GM21515 (cell line): Measurements from ENCODE around the gene VGLL3.
"Not testable (repeated sequence)": the region's sequence is repeated elsewhere in the genome, so short reads cannot be mapped to it uniquely, and the experiment has no call there.

Experiments used
- ATAC-seq: cut with Tn5 transposase; IDR thresholded peaks from one replicate; pipeline ENCODE4 v1.9.1; 2021; ENCODE audit not compliant: unreplicated experiment

VGLL3 gene

DNA sequence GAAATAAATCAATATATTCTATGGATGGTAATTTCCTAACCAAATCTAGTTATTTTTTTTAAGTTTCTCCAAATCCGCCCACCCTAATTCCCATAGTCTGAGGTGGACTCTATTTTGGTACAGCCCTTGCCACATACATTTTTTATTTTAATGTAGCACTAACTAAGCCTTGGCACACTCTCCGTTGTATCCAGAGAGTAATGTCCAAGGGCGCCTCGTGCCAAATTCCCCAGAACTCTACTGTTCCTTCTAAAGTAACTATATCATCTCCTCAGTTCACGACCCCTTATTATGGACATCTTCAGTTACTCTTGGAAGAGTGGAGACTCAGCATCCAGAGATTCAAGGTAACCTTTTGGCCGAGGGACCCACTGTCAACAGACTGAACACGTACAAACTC is 1.3 kb downstream of the VGLL3 start:
- no peak for ATAC-seq

DNA sequence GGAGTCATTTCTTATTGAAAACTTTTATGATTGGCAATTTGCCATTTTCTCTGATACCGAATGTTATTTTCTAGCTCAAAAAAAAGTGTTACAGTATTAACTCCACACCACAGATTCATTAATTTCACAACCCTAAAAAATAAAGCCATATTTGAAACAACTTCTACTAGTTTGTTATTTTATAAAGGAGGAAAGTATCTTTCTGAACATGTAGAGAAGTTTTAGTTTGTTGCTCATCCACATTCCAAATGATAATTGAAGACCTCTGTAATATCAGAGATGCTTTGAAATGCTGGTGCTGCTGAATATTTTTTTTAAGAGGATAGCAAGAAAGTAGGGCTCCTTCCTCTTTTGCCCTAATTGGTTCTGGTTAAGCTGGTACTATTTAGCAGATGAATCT is 1.9 kb downstream of the VGLL3 start:
- no peak for ATAC-seq

- no peak for ATAC-seq
Measured at GRCh38 chr3:86988235-86988634, 2.7 kb downstream of the VGLL3 start.

GRCh38 chr3:86987421-86987715 is 3.6 kb downstream of the VGLL3 start:
- ATAC-seq: no peak

DNA sequence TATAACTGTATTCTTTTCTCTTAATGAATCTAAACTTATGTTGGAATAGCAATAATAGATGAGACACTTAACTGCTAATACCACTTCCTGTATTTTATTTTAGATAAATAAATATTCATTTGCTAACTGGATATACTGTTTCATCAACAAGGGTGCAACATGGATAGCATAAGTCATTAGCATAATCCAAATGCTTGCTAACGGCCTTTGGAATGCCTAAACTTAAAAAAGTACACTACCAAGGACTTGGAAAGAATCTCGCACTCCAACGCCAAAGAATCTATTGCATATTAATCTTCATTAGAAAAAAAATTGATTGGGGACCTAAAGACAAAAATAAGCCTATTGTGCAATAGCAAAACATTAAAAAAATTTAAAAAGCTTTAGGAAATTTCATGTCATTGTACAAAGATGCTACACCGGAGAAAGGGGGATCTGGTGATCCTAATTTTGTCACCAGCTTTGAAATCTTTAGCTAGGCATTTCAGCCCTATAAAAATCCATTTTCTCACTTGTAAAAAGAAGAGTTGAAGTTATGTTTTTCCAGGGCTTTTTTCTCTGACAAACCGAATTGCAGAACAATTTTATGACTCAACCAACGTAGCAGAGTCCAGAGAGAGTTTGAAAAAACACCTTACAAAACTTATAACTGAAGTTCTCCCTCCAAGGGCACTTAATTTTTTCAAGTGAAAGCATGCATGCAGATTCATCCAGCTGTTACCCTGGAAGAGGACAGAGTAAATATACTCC is 4.1 kb downstream of the VGLL3 start:
- no peak for ATAC-seq

DNA sequence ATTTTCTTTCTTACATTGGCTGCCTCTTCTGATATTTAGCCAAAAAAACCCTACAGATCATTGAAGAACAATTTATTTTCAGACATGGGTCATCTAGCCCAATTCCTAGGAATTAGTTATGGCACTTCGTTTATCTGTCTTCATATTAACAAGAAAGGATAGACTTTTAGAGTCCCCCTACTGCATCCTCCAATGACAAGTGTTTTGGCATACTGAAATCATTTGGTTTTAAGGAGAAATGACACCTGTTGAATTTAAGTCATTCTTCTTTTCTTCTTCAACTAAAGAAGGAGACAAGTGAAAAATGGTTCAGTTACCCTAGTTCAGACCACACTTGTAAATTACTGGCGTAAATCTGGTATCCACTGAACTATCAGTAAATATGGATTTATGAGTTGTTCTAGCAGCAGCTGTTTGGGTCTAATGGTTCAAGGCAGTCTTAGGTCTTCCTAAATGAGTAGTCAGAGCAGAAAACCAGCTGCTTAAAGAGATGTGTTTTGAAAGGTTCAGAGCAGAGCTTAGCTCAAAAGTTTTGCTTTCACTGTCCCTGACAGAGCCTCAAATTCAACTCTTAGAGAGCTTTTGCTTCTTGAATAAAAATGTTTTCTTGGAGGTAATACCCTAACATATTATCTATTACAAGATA is 5.6 kb downstream of the VGLL3 start:
- ATAC-seq: no peak

- ATAC-seq: no peak
Measured at GRCh38 chr3:86984271-86984670, 6.7 kb downstream of the VGLL3 start.

- ATAC-seq: no peak
Measured at GRCh38 chr3:86982883-86983282, 8.1 kb downstream of the VGLL3 start.

DNA sequence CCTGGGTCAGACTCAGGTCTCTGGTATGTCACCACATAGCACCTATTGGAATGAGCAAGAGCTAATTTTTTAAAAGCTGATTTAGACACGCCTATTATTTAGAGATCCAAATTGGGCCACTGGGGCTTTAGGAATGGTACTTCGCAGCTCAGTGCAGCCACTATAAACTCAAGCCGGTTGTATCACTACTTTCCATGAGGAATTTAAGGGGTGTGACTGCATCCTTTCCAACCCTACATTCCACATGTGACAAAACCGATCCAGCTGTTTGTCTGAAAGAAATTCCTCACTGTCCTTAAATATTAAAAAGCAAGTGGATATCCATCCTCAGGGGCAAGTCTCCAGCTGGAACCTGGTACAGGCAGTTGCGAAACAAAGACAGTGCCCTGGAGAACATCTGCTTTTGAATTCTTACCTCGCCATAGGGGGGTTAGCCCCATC is 12.8 kb downstream of the VGLL3 start:
- no peak for ATAC-seq

- no peak for ATAC-seq
Measured at GRCh38 chr3:86976219-86976618, 14.7 kb downstream of the VGLL3 start.

- not testable (repeated sequence) for ATAC-seq
Measured at GRCh38 chr3:86974177-86974576, 16.8 kb downstream of the VGLL3 start.

GRCh38 chr3:86973440-86973839 is 17.5 kb downstream of the VGLL3 start:
- ATAC-seq: no peak

GRCh38 chr3:86969500-86970189 is 21.3 kb downstream of the VGLL3 start:
- ATAC-seq: no peak

GRCh38 chr3:86968244-86968932 is 22.6 kb downstream of the VGLL3 start:
- ATAC-seq: no peak

DNA sequence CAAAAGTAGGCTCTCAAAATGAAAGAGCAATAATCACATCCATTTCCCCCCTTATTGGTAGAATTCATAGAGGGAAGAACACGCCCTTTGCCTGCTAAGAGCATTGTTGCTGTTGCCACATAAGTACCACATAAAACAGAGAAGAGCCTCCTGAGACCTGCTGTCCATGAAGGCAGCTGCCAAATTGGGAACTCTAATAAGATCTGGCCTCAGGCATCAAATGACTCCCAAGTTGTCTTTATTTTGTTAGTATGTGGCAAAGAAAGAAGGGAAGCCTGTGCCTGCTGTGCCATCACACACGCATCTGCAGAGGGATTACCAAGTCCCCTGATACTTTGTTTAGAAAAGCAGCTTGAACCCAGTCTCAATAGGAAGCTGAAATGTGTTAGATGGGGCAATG is 23.9 kb downstream of the VGLL3 start:
- ATAC-seq: no peak

DNA sequence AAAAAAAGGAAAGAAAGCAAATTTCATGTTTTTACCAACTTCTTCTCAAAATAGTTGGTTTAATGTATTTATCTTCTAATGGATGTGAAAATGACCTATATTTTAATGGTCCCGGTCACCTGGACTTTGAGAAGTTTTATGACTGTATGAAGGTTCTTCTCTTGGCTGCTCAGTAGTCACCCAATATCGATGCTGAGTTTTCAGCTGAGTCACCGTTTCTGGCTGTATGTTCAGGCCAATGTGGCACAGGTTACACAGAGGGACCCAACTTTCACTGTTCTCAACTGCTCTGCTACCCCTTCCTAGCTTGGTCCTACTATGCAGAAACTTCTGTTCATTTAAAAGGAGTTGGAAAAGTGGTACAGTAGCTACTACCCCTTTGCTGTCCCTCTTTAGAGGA is 25.8 kb downstream of the VGLL3 start:
- no peak for ATAC-seq

DNA sequence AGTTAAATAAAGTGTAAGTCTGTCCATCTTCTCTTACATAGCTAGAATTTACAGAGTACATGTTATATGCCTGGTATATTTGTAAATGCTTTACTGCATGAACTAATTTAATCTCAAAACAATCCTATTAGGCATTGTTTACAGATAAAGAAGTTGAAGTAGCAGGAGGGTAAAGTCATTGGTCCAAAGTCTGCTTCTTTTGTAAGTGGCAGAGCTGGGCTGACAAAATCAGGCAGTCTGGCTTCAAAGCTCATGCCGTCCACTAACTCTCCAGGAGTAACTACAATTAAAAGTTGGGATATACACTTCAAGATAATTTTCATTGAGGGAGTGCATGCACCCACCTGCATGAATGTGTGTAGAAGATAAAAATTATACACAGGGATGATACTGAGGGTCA is 27.3 kb downstream of the VGLL3 start:
- ATAC-seq: no peak

- no peak for ATAC-seq
Measured at GRCh38 chr3:86961297-86961696, 29.7 kb downstream of the VGLL3 start.

- ATAC-seq: no peak
Measured at GRCh38 chr3:86960550-86960949, 30.4 kb downstream of the VGLL3 start.

DNA sequence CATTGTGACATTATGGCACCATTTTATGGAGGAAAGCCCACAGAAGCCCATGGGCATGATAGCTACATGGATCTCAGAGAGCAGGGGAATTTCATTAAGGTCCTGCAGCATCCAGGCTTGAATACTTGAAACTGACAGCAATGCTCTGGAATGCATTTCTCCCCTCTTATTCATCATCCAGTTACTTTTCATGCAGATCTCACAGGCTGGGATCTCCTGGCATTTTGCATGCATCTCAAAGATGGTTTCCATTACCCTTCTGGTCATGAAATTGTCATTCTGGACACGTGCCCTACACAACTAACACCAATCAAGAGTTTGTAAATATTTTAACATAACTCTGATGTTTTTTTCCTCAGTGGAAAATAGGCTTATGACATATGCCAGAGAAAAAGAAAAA is 32.4 kb downstream of the VGLL3 start:
- no peak for ATAC-seq

- ATAC-seq: no peak
Measured at GRCh38 chr3:86954747-86955146, 36.2 kb downstream of the VGLL3 start.

DNA sequence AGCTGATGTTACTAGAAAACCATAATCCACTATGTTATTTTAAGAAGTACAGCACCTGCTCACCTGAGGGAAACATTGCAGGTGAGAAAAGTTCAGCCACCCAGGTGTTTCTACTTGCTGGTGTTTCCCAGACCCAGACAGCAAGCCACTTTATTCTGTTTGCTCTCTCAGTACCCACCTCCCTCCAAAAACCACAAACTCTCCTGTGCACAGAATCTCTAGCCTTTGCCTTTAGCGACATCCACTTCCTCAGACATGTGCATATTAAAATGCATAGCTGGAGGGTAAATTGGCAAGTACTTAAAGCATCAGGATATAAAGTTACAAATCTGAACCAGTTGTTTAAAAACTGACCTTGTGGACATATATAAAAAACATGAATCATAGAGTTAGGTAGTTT is 36.7 kb downstream of the VGLL3 start:
- ATAC-seq: no peak
